Suppressor macrophage treated with lipopolysaccharide for 4 hours (primary cell): Measurements from ENCODE around the gene REXO1.
"Not testable (repeated sequence)": the region's sequence is repeated elsewhere in the genome, so short reads cannot be mapped to it uniquely, and the experiment has no call there.

ENCODE experiments used
- DNase-seq: peaks from one replicate; pipeline ENCODE4 v3.0.0-alpha.2; 2020

The REXO1 gene

DNA sequence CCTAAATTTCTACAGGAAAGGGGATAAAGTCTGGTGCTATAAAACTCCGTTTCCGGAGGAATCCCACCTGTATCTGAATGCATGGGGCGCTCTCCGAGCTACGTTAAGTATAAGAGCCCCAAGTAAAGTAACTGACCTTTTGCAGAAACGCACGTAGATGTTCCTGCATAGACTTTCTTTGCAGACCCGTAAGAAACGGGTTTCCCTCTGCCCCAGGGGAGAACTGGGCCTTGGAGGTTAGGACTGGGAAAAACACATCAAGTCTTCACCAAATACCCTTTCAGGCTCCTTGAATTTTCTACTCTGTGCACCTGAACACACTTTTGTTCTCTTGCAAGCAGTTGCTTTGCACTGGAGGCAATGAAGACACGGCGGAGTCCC, 27.0 kb upstream of the REXO1 start:
- DNase-seq = not testable (repeated sequence)

DNA sequence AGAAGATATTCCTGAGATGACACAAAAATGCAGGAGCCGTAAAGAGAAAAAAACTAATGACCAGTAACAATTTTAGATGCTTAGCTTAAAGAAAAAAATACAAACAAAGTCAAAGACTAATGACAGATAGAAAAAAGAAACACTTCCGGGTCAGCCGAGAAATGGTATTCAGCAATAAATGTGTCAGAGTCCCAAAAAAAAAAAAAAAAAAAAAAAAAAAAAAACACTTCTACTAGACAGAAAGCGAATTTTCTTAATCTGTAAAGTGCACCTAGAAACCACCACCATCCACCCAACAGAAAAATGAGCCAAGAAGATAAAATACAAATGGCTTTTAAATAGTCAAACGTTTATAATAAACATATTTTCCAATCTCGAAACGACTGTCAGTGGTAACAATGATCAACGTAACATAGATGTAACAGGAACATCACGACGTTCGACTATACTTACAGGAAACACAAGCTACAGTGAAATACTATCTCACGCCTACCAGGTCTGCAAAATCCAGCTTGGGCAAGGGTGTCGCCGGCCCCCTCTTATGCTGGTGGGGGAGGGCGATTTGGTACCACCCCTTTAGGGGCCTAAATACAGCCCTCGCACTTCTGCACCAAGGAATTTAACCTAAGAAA, 26.4 kb upstream of the REXO1 start:
- DNase-seq = peak; percentile 48

DNA sequence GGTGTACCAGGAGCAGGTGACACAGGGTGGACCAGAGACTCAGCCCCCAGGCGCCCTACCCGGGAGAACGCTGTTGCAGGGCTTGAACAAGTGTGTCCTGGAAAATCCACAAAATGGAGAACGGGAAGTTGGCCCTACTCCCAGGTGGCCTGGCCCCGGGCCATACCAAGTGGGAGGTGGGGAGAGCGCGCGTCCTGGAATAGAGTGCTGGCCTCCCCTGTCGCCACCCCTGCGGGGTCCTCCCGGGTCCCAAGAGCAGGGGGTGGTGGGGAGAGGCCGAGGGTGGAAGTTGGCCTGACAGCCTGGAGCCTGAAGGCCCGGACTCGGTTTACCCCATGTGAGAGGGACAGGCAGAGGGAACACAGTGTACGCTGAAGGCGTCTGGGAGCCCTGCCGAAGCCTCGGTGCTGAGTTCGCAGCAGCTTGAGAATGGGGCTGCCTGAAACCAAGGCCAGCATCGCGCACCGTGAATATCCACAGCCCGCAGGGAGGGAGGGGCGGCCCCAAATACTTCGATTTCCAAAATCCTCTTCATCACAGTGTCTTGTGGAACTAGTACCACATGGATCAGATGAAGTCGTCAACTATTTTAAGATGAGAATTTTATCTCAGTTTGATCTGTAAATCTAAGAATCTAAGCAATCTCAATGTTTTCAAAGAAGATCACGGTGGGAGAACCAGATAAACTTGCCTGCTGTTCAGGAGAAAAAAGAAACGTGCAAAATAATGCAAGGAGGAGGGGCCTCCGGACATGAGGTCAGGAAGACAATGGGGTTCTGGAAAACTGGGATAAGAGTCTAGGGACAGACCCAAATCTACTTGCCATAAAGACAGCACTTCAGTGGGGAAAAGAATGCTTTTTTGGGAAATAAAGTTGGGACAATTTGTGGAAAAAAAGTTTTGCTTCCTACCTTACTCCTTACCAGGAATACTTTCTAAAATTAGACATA, 25.5 kb upstream of the REXO1 start:
- DNase-seq = no peak

DNA sequence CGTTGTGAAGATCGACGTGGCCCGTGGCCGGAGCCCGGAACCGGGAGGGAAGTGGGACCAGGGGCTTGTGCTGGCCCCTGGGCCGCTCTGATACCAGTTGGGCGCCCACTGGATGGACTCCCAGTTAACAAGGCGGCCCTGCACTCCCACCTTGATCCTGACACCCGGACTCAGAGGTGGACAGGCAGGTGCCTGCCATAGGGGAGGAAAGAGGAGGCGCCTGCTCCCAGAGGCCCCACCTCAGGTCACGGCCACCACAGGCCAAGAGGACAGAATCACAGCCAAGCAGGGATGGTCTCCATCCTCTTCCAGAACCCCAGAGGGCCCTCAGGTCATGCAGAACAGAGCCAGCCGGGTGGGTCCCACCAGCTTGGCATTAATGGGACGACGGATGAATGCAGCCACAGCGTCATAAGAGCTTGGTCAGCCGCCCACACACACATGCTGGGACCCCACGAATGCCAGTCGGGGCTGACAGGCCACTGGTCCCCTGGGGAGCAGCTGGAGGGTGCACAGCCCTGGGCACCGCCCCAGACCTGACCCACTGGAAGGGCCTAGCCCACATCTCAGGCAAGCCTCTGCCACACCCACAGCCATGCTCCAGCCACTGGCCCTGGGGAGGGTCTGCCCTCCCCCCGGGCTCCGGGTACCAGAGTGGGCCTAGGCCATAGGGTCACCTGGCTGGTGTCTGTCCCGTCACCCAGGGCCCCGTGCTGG, 24.7 kb upstream of the REXO1 start:
- no peak for DNase-seq

DNA sequence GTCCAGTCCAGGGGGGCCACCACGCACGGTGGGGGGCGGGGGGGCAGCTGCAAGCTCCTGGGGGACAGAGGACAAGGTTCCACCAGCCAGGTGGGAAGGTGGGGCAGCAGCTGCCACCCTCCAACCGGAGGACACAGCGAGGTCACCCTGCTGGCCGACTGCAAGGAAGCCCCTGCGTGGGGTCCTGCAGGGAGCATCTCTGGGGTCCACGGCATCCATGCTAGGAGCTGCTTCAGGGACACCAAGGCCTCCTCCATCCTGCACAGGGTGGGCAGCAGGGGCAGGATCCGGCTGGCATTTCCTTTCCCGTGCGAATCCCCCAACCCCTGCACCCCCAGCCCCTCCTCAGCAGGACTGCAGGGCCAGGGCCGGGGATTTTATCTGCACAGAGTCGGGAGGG, 23.3 kb upstream of the REXO1 start:
- DNase-seq = no peak

DNA sequence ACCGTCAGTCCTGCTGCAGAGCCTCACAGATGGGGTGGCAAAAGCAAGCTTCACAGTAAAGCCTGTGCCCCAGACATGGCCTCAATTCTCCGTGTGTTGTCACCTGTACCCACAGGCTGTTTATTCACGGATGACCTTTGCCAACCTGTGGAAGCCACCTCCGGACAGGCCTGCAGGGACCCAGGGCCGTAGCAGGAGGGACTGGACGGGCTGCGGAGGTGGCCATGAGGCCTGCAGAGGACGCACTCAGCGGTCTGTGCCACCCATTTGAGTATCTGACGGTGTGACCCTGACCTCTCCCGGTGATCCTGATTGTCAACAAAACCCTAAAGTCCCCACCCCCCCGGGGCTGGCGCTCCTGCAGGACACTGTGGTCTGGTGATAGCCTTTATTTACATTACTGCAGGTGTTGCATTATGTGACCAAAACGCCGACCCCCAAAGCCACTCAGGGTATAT, 22.9 kb upstream of the REXO1 start:
- no peak for DNase-seq

DNA sequence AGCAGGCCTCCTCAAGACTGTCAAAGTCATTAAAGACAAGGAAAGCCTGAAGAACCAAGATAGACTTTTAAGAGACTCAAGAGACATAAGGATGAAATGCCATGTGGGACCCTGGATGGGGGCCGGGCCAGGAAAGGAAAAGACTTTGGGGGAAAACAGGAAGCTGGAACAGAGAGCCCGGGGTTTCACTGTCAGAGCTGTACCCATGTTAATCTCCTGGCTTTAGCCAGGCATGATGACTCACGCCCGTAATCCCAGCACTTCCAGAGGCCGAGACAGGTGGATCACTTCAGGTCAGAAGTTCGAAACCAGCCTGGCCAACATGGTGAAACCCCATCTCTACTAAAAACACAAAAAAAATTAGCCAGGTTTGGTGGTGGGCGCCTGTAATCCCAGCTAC, 20.7 kb upstream of the REXO1 start:
- no peak for DNase-seq

DNA sequence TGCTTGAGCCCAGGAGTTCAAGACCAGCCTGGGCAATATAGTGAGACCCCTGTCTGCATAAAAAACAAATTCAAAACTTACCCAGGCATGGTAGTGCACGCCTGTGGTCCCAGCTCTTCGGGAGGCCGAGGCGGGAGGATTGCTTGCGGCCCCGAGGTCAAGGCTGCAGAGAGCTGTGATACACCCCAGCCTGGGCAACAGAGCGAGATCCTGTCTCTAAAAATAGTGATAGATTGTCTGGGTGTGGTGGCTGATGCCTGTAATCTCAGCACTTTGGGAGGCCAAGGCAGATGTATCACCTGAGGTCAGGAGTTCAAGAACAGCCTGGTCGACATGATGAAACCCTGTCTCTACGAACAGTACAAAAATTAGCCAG, 19.1 kb upstream of the REXO1 start:
- no peak for DNase-seq

DNA sequence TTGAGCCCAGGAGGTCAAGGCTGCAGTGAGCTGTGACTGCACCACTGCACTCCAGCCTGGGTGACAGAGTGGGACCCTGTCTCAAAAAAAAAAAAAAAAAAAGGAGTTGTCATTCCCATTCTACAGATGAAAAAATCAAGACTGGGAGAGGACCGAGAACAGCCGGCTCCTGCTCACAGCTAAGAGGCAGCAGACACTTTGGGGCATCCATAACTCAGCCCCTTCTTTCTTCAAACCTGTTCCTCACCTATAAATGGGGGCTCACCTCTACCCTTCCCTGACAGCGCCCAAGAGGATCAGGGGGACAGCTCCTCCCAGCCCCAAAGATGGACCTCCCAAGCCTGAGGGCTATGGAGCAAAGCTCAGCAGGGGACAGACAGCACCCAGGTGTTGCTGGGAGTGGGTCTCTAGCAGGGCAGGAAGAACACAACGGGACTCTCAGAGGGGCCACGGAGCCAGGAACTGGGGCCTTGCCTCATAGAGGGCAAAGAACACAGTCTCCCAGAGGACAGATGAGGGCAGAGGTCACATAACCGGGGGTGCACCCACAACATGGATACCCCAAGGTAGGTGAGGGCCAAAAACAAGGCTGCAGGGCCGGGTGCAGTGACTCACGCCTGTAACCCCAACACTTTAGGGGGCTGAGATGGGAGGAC, 18.5 kb upstream of the REXO1 start:
- DNase-seq = no peak

DNA sequence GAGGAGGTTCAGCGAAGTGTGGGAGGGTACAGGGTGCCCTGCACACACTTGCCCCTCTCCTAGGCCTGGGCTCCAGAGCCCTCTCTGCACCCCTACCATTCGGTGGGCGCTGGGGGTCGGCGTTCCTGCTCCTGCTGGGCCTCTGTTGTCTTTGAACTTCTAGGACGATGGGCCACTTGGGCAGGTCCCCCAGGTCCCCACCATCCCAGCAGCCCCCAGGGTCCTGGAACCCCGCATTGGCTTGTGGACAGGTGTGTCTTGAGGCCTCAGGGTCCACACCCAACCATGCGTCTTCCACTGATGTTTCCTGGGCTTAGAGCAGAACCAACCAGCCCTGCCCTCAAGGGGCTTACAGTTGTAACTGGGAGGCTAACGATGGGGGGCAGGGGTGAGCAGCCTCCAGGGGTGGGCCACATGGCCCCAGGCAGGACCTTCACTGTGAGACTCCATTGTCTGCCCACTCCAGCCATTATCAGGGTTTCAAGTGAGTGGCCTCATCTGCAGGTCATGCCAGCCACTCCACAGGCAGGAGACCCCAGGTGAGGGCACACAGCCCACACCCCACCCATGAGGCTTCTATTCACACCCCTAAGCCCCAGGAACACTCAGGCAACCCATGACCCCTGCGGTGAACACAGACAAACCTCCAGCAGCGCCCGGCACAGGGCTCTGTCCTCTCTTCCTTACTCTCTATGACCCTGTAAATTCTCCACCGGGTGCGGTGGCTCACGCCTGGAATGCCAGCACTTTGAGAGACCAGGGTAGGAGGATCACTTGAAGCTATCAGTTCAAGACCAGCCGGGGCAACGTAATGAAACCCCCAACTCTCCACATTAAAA, 17.1 kb upstream of the REXO1 start:
- no peak for DNase-seq

DNA sequence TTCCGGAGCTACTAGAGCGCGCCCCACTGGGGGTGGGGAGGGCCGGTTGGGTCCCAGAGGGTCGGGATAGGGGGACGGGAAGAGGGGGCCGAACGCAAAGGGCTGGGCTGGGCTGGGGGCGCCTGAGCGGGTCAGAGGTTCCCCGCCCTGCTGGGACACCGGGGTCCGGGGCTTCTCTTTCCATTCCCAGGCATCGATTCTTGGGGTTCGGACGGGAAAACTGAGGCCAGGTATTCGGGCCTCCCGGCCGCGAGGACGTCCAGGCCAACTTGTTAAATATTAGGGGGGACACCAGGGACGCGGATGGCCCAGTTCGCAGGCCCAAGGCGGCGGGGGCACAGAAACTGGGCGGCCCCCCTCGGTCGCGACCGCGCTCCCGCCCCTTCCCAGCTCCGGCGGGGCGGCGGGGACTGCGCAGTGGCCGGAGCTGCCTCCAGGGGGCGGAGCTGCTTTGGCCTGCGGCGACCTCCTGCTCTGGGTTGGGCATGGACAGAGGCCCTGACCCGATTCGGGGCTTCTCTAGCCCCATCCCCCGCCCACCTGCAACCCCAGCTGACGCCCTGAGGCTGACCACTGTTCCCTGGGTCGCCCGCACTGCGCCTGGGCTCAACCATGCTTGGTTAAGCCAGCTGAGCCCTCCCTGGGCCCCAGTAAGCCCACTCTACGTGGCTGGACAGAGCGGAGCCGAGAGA, 16.3 kb upstream of the REXO1 start:
- peak; percentile 84 for DNase-seq

DNA sequence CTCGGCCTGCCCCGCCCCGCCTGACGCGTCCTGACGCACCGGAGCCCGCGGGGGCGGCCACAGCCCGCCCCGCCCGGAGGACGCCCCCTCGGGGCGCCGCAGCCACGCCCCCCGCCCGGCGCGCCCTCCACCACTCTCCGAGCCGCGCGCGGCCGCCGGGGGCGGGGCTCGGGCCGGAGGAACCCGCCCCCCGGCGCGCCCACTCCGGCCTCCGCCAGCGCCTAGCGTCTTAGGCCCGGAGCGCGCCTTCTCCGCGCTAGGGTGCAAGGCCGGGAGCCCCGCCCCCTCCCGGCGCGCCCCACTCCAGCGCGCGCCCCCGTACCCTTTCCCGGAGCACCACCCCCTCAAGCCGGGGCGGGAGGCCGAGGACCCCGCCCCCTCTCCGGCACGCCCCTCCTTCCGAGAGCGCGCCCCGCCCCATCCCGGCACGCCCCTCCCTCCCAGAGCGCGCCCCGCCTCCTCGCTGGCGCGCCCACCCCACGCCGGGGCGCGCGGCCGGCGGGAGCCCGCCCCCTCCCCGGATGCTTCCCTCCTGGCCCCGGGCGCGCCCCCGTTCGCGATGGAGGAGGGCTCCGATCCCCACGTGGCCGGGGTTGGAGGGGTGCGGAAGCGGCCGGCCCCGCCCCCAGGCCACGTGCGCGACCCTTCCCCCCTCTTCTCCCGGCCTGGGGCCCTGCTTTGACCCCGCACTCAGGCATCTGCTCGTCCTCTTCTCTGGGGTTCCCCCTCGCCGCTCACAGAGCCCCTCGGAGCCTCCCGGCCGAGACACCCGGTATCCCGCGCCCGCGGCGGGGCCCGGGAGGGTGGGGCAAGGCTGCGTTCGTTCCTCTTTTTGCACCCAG, 15.6 kb upstream of the REXO1 start:
- peak; percentile 98 for DNase-seq

DNA sequence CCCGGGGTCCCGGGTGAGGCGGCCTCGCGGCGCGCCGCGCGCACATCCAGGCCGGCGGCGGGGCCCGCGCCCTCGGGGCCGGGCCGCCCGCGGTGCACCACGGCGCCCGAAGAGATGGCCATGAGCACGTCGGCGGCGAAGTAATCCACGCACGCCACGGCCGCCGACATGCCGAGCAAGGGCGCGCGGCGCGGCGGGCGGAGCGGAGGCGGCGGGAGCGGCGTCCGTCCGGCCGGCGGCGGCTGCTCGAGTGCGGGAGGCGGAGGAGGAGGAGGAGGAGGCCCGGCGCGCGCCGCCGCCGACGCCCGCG, 15.0 kb upstream of the REXO1 start, which contains the start of gene KLF16:
Gene KLF16 (minus strand): TSS at position 252 of the 310 bp plus-strand sequence. CDS start 82 bp downstream, at position 170.
- no peak for DNase-seq

DNA sequence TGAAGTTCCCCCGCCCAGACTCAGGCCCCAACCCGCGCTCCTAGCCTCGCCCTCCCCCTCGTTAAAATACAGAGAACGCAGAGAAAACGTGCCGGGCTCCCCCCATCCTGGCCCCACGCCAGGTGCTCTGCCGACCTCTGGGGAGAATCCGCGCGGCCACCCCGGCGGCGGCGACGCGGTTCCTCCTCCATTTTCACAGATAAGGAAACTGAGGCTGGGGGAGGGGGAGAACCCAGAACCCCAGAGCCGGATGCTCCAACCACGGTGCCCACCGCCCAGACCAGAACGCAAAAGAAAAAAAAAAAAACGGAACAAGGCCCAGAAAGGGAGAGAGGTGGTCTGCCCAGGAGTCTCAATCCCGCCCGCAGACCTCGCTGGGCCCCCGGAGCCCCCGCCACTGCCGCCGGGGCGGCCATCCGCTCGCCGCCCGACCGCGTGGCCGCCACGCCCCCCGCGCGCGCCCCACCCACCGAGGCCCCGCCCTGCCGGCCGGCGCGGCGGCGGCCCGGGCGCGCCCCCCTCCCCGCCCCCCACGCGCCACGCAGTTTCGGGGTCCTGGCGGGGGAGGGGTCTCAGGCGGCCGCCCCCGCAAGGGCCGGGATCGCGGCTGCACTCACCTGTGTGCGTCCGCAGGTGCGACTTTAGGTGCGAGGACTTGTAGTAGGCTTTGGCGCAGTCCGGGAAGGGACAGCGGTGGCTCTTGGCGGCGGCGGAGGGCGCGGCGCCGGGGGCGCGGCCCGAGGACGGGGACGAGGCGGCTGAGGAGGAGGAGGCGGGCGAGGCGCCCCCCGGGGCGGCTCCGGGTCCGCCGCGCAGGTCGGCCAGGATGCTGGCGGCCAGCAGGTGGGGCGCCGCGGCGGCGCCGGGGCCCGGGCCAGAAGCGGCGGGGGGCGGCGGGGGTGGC, 14.4 kb upstream of the REXO1 start:
- peak; percentile 54 for DNase-seq

DNA sequence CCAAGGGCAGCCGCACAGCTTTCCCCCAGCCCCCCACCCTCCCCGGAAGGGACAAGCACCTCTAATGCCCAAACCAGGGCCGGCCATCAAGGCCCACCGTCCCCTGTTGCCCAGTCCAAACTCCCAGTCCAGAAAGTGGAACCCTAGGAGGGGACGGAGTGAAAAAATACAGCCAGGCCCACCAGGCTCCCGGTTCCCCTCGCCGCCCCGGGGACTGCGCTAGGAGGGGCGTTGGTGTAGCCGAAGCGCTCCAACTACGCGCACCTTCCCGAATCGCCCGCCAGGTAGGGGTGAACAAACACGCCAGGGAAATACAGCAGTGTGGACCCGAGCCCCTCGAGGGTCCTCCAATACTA, 13.8 kb upstream of the REXO1 start:
- no peak for DNase-seq

DNA sequence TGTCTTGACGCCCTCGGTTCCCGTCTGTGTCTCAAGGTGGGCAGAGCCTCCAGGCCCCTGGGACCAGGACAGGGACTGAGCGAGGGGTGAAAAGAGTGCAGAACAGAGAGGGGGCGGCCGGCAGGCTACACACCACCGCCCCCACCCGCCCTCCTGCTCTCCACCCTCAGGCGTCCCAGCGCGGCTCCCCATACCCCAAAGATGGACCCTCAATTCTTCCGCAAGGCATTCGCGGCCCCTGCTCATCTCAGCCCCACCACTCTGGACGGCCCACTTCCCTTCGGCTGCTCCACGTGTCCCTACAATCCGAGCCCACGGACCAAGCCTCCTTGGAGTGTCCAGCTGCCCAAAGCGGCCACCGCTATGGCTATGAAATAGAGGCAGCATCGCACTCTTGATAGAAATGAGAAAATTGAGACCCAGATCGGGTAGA, 13.3 kb upstream of the REXO1 start:
- DNase-seq = peak; percentile 31

DNA sequence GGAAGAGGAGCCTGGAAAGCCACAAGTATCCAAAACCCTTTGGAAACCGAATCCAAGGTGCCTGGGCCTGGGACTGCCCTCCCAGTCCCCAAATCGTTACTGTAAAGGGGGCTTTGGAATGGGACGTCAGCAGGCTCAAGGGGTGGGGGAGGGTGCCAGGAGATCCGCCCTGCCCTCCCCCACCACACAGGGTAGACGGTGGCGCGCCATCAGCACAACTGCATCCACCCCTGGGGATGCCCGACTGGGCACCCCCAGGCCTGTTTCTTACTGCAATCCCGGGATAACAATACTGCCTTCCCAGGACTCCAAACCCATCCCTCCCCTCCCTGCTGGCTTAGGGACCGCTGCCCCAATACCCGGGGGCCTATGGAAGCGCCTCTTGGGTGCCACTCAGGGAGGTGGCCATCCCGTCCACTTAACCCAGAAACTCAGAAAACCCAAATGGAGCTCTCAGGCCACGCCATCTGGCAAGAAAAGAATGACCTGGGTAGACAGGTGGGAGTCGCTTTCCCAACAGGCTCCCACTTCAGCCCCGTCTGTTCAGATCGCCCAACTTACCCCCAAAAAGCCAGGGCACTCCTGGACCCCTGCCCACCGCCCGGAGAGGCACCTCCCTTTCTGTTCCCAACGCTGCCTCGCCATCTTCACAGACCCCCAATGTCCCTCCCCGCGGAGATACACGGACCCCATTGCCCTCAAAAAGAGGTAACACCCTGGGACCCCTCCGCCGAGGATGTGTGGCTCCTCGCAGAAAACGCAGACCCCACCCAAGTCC, 12.7 kb upstream of the REXO1 start:
- DNase-seq = no peak

DNA sequence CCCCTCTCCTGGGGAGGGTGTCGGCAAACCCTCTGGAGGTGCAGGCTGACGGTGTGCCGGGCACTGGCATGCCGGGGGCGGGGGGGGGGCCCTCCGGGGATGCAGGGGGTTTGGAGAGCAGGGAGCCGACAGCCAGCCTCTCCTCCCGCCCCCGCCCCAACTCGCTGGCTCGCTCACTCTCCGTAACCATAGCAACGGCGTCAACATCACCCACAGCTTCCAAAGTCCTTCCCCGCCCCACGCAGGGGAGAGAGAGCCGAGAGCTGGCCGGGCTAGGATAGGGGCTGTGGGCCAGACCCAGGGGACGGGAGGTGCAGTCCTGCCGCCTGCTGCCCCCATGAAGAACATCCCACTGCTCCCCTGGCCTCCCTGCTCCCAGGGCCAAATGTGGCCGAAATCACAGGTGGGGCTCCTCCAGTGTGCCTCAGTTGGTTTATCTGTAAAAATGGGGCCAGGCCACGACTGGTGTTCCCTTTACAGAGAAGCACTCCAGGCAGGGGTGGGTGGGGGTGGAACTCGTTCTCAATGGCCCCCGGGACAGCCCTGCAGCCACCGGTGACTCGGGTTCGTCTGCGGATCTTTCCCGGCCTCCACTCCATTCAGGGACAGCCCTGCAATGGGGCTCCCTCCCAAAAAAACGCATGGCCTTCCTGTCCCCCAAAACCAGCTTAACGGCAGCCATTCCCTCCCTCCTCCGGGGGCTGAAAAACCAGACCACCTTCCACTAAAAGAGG, 11.9 kb upstream of the REXO1 start:
- peak; percentile 68 for DNase-seq
